Measurements from ENCODE around the gene WDR59. TPM values are rescaled to one million over a fixed set of nuclear protein-coding genes. Genes with fewer than 3 reads are reported as not detected.
"Not testable (repeated sequence)": the region's sequence is repeated elsewhere in the genome, so short reads cannot be mapped to it uniquely, and the experiment has no call there.

The WDR59 gene
- total and polyA plus RNA-seq, 2 donors from 2014 or later, result 32.6 to 60.0 TPM

DNA sequence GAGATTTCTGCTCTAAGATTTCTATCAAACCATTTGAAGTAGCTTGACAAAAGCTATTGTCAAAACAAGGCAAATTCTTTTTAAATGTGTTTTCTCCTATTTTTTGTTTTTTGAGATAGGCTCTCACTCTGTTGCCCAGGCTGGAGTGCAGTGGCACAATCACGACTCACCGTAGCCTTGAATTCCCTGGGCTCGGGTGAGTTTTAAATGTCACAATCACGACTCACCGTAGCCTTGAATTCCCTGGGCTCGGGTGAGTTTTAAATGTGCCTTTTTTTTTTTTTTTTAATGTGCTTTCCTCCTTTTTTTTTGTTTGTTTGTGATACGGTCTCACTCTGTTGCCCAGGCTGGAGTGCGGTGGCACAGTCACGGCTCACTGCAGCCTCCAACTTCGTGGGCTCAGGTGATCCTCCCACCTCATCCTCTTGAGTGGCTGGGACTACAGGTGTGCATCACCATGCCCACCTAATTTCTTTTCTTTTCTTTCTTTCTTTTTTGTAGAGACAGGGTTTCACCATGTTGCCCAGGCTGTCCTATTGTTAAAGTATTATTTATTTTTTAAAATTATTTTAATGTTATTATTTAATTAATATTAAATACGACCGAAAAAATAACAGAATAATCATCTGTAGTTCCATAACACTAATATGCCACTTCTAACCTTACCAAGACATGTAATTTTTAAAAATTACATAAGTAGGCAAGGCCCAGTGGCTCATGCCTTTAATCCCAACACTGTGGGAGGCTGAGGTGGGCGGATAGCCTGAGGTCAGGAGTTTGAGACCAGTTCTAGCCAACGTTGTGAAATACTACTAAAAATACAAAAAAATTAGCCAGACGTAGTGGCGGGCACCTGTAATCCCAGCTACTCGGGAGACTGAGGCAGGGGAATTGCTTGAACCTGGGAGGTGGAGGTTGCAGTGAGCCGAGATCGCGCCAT lies 140.6 kb downstream of the WDR59 start:
- Histone ChIP-seq H3K36me3 (ENCODE audit: control insufficient read depth in 2 of 3, insufficient read depth in 3 of 3, low read length in 3 of 3) (no peaks in the 10 kb centered on the region), H3K9ac (ENCODE audit: low read length in 3 of 3) (no peak overlapping the region), H3K9me3 (ENCODE audit: control insufficient read depth in 2 of 3, insufficient read depth in 1 of 3, low read length in 3 of 3) (no peaks in the 10 kb centered on the region), H3K4me1 (ENCODE audit: control insufficient read depth in 2 of 3, insufficient read depth in 2 of 3, low read depth in 1 of 3, low read length in 3 of 3) (no peaks in the 10 kb centered on the region), H3K27ac (ENCODE audit: low read depth in 2 of 2, low read length in 2 of 2) (no peak overlapping the region), H3K27me3 (ENCODE audit: control insufficient read depth, insufficient read depth, low read length) (no peaks in the 10 kb centered on the region), H3K4me3 (ENCODE audit: low read length in 3 of 3) (no peak overlapping the region)
- no peak for TF ChIP-seq CTCF (IDR thresholded peaks at IDR 0.05; ENCODE audit: borderline replicate concordance, extremely low read depth, insufficient read depth)
- DNase-seq, result no peak
- no peak for FAIRE-seq
- intact Hi-C loops (cut with DNase I), result no loop called here

DNA sequence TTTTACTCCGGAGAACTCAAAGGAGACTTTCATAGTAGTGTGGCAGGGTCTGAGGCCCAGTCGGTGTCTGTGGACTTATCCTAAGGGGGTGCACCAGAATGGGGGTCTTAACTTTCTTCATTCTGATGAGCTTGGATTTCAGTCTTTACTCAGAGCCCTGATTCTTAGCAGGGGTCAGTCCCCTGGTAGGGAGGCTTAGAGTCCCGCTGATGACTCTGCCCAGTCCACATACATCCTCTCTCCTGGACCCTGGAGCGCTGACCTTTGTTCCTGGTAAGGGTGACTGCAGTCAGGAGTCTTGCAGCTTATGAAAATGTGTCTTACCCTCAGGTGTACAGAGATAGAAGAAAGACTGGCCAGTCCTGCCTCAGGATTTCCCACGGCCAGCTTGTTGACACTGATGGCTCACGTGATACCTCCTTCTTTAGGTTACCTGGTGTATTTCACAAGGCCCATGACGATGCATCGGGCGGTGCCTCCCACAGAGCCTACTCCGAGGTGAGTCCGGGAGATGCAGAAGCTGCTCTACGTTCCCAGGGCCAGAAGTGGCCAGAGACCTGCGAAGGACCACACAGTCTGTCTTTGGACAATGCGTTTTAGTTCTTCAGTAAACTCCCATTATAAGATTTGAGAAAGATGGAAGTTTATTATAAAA lies 141.4 kb downstream of the WDR59 start:
- H3K36me3 ChIP-seq (ENCODE audit: control insufficient read depth in 2 of 3, insufficient read depth in 3 of 3, low read length in 3 of 3); H3K9ac ChIP-seq (ENCODE audit: low read length in 3 of 3); H3K4me1 ChIP-seq (ENCODE audit: control insufficient read depth in 2 of 3, insufficient read depth in 2 of 3, low read depth in 1 of 3, low read length in 3 of 3); intact Hi-C loops (cut with DNase I); DNase-seq; H3K27ac ChIP-seq (ENCODE audit: low read depth in 2 of 2, low read length in 2 of 2); H3K27me3 ChIP-seq (ENCODE audit: control insufficient read depth, insufficient read depth, low read length); FAIRE-seq; H3K9me3 ChIP-seq (ENCODE audit: control insufficient read depth in 2 of 3, insufficient read depth in 1 of 3, low read length in 3 of 3); H3K4me3 ChIP-seq (ENCODE audit: low read length in 3 of 3): not testable (repeated sequence)

DNA sequence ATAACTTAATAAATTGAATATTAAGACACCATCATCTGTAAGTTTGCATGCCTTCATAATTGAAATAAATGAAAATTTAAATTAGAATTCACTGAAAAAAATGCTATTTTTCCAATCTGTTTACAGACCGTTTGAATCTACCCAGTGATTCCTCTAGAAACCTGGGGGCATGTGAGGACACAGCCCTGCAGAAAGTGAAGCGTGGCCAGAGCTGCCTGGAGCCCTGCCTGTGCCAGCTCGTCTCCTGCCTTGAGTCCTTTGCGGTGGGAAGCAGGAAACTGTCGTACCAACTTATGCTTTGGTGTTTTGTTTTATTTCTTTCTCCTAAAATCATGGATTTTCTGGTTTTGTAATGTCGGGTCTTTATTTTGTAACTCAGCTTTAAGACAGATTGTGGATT lies 142.5 kb downstream of the WDR59 start:
- no peak overlapping the region for H3K27ac ChIP-seq (ENCODE audit: low read depth in 2 of 2, low read length in 2 of 2)
- DNase-seq (no peak), FAIRE-seq (no peak)
- intact Hi-C loops (cut with DNase I), result no loop called here
- H3K9me3 ChIP-seq (ENCODE audit: control insufficient read depth in 2 of 3, insufficient read depth in 1 of 3, low read length in 3 of 3), result no peaks in the 10 kb centered on the region
- no peaks in the 10 kb centered on the region for H3K4me1 ChIP-seq (ENCODE audit: control insufficient read depth in 2 of 3, insufficient read depth in 2 of 3, low read depth in 1 of 3, low read length in 3 of 3)
- H3K27me3 ChIP-seq (ENCODE audit: control insufficient read depth, insufficient read depth, low read length), result no peaks in the 10 kb centered on the region
- no peak overlapping the region for H3K9ac ChIP-seq (ENCODE audit: low read length in 3 of 3)
- no peak for TF ChIP-seq CTCF (IDR thresholded peaks at IDR 0.05; ENCODE audit: borderline replicate concordance, extremely low read depth, insufficient read depth)
- H3K36me3 ChIP-seq (ENCODE audit: control insufficient read depth in 2 of 3, insufficient read depth in 3 of 3, low read length in 3 of 3), result no peaks in the 10 kb centered on the region
- H3K4me3 ChIP-seq (ENCODE audit: low read length in 3 of 3), result no peak overlapping the region

DNA sequence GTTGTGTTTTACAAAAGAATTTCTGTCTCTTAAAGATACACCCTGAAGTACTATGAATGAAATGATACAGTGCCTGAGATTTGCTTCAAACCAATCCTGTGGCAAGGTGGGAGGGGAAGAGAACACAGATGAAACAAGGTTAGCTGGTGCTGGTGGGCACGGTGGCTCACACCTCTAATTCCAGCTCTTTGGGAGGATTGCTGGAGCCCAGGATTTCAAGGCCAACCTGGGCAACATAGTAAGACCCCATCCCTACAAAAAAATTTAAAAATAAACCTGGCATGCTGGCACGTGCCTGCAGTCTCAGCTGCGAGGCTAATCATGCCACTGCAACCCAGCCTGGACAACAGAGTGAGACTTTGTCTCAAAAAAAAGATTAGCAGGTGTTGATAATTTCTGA lies 143.0 kb downstream of the WDR59 start:
- Histone ChIP-seq H3K9me3 (ENCODE audit: control insufficient read depth in 2 of 3, insufficient read depth in 1 of 3, low read length in 3 of 3) (no peaks in the 10 kb centered on the region), H3K27me3 (ENCODE audit: control insufficient read depth, insufficient read depth, low read length) (no peaks in the 10 kb centered on the region), H3K9ac (ENCODE audit: low read length in 3 of 3) (no peak overlapping the region), H3K36me3 (ENCODE audit: control insufficient read depth in 2 of 3, insufficient read depth in 3 of 3, low read length in 3 of 3) (no peaks in the 10 kb centered on the region), H3K27ac (ENCODE audit: low read depth in 2 of 2, low read length in 2 of 2) (no peak overlapping the region), H3K4me3 (ENCODE audit: low read length in 3 of 3) (no peak overlapping the region), H3K4me1 (ENCODE audit: control insufficient read depth in 2 of 3, insufficient read depth in 2 of 3, low read depth in 1 of 3, low read length in 3 of 3) (no peaks in the 10 kb centered on the region)
- intact Hi-C loops (cut with DNase I), result no loop called here
- DNase-seq (no peak), FAIRE-seq (no peak)
- no peak for TF ChIP-seq CTCF (IDR thresholded peaks at IDR 0.05; ENCODE audit: borderline replicate concordance, extremely low read depth, insufficient read depth)
